Left lobe of liver (tissue), 2 donors: ENCODE measurements around the gene HINFP. TPM values are rescaled to one million over a fixed set of nuclear protein-coding genes. Genes with fewer than 3 reads are reported as not detected.
"Not testable (repeated sequence)": the region's sequence is repeated elsewhere in the genome, so short reads cannot be mapped to it uniquely, and the experiment has no call there.

ENCODE experiments used
- ATAC-seq: fragments of 200-7000 bp; cut with Tn5 transposase; one replicate; pipeline ENCODE4 v1.9.1; 2020; ENCODE audit warnings: mild to moderate bottlenecking, moderate library complexity
- DNase-seq: peaks from one replicate; pipeline ENCODE4 v3.0.0-alpha.2; 2020; ENCODE audit warnings: low spot score
- total RNA-seq: library from RNA; stranded (reverse); gene quantifications from one replicate; pipeline ENCODE4 v1.2.1, GENCODE V29; 2021
- donor health status: DM: no; HTN: no; CAD: no; lungs with moderate emphysema.
- donor health status: DM: no; HTN: yes; CAD: no.

The HINFP gene
- total RNA-seq, 1 donor from 2014 or later: 8.9 TPM

GRCh38 chr11:119153049-119153818 lies 31.9 kb downstream of the HINFP start:
- no peak for DNase-seq
- ATAC-seq: no peak

GRCh38 chr11:119154178-119154577 lies 32.8 kb downstream of the HINFP start:
- no peak for DNase-seq

GRCh38 chr11:119155733-119156492 lies 34.5 kb downstream of the HINFP start:
- no peak for DNase-seq
- ATAC-seq: peak; percentile 33

More at GRCh38 chr11:119154178-119154577, 32.8 kb downstream of the HINFP start:
- ATAC-seq: no peak

DNA sequence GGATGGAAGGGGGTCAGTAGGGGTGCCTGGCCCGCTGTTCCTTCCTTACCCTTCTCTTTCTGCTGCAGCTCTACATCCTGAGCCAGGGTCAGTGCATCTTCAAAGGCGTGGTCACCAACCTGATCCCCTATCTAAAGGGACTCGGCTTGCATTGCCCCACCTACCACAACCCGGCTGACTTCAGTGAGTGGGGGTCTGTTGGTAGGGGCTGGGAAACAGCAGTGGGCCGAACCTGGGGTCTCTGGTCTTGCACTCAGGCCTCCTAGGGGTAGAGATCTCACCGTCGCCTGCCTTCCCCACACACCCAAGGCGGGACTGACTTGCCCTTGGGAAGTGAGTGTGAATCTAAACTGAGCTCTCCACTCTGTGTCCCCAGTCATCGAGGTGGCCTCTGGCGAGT lies 35.1 kb downstream of the HINFP start:
- DNase-seq: no peak
- ATAC-seq: no peak

DNA sequence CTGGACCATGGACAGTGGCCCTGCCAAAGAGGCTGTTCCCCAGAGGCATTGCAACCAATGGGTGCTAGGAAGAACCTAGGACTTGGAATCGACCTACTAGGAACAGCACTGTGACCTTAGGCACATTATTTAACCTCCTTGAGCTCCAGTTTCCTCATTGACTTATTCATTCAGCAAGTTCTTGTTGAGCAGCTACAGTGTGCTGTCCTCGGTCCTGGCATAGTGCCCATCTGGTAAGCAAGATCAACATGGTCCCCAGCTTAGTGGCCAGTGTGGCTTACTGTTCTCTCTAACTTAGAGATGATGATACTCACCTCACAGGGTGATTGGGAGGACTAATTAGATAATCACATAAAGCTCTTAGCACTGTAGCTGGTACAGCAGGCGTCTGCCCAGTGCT lies 35.7 kb downstream of the HINFP start:
- DNase-seq: no peak
- peak; percentile 33 for ATAC-seq

GRCh38 chr11:119158467-119158866 lies 37.1 kb downstream of the HINFP start:
- no peak for DNase-seq

GRCh38 chr11:119160151-119160550 lies 38.8 kb downstream of the HINFP start:
- DNase-seq (no peak), ATAC-seq (no peak)

More at GRCh38 chr11:119158467-119158866, 37.1 kb downstream of the HINFP start:
- ATAC-seq: no peak

DNA sequence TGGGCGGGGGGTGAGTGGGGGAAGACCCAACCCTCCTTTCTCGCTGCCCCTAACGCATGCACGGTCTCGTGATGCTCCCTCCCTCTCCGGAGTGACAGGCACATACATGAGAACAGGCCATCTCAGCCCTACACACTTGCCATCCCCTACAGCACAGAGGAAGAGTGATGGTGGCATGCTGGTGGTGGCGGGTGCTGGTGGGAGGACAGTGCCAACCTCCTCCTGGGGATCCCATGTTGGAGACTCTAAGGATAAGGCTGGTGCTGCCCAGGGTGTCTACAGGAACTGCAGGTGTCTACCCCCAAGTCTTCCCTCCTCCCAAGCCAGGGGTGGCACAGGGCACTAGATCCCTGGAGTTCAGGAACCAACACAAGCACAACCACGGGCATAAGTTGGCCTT lies 40.5 kb downstream of the HINFP start:
- no peak for ATAC-seq
- no peak for DNase-seq

DNA sequence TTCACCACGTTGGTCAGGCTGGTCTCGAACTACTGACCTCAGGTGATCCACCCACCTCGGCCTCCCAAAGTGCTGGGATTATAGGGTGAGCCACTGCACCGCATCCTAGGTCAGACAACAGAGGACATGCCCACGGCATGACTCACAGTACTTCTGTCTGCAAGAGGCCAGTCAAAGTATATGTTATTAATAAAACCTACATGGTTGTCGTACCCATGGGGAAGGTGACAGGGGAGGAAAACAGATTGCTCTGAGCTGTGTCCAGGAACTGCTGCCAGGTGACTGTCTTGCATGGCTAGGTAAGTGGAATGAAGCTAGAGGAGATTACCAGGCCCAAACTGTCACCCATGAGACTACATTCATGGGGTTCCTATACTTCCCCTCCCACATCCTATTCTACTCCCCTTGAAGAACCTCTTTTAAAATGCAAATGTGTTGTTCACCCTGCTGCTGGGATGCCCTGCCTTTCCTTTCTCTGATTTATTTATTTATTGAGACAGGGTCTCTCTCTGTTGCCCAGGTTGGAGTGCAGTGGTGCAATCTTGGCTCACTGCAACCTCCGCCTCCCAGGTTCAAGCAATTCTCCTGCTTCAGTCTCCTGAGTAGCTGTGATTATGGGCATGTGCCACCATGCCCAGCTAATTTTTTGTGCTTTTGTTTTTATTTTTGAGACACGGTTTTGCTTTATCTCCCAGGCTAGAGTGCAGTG lies 45.1 kb downstream of the HINFP start:
- DNase-seq: no peak
- ATAC-seq: no peak

- ATAC-seq, DNase-seq: not testable (repeated sequence)
These were observed 45.7 kb downstream of the HINFP start for GRCh38 chr11:119167077-119167458.

GRCh38 chr11:119167933-119168332 lies 46.6 kb downstream of the HINFP start:
- DNase-seq: no peak
- ATAC-seq: no peak

DNA sequence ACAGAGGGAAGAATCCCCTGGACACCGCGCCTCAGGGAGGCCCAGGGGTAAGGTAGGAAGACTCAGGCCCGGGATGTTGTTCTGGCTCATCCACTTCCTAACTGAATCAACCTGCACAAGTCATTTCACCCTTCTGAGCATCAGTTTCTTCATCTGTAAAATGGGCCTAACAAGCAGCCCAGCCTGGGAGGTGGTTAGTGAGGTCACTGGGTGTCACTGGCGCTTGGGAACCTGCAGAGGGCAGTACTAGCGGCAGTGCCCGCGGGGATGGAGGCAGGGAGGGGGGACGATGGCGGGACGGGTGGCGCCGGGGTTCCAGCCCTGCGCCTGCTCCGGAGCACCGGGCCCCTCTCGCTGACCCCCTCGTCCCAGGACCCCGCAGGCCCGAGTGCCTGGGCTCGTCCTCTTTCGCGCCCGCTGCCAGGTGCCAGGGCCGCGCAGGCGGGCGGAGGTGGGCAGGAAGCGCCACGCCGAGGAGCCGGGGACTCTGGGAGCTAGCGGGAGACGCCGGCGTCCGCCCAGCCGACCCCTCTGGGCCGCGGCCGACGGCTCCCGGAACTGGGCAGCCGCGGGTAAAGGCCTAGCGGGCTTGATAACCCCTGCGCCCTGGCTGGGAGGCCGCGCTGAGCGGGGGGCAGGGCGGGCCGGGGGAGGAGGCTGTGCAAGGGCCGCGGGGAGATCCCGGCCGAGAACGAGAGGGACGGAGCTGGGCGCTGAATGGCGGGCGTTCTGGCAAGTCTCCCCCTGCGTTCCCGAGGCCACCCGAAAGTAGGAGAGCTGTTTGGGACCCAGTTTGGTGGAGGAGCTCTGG lies 47.3 kb downstream of the HINFP start, which contains the start of gene NLRX1:
NLRX1 (plus strand) TSS at position 255 of the 811 bp plus-strand sequence. CDS start 2,679 bp downstream, outside the sequence.
- peak; percentile 97 for ATAC-seq

DNA sequence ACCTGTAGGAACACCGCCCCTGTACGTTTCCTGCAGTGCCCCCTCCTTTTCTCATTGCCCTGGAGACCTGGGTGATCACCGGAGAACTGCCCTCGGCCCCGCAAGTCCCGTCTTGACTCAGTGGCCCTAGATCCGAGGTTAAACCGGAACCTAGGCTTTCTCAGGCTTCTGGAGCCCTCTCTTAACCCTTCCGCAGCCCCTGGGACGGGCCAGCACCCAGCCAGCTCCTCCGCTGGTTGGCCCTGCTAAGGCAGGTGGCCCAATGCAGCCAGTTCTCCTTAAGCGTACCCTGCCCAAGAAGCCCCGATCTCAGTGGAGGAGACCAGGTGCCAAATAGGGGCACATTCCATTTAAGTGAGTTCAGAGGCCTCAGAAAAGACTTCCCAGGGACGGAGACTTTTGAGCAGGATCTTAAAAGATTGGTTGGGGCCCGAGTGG lies 47.9 kb downstream of the HINFP start:
- no peak for DNase-seq
- ATAC-seq: peak; percentile 56

More for the DNA sequence above, 47.3 kb downstream of the HINFP start, which contains the start of gene NLRX1:
- DNase-seq: peak; percentile 87

- no peak for ATAC-seq
- no peak for DNase-seq
These were observed 51.1 kb downstream of the HINFP start for GRCh38 chr11:119172513-119172912.

DNA sequence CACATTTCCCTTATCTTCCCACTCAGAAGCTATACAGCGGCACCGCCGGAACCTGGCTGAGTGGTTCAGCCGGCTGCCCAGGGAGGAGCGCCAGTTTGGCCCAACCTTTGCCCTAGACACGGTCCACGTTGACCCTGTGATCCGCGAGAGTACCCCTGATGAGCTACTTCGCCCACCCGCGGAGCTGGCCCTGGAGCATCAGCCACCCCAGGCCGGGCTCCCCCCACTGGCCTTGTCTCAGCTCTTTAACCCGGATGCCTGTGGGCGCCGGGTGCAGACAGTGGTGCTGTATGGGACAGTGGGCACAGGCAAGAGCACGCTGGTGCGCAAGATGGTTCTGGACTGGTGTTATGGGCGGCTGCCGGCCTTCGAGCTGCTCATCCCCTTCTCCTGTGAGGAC lies 52.1 kb downstream of the HINFP start:
- DNase-seq (no peak), ATAC-seq (no peak)

DNA sequence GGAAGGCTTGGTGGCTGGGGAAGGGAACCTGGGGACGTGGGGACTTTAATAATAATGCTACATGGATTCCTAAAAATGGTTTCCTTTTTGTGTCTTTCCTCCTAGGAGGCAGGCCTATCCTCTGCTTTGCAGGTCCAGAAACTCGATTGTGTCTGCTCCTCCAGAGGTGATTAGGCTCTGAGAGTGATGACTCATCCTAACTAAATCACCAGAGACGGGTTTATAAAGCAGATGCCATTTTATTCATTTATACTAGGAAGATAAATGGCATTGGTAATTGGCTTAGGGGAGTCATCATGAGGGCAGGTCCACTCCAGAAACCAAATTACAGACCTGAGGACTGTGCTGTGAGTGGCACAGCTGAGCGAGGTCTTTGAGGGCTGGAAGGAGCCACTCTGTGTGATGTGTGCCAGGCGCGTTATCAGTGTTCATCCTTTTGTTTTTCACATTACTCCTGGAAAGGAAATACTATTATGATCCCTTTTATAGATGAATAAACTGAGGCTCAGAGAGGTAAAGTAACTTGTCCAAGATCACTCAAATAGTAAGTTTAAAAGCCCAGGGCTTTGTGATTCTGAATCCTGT lies 54.2 kb downstream of the HINFP start:
- ATAC-seq (no peak), DNase-seq (no peak)

DNA sequence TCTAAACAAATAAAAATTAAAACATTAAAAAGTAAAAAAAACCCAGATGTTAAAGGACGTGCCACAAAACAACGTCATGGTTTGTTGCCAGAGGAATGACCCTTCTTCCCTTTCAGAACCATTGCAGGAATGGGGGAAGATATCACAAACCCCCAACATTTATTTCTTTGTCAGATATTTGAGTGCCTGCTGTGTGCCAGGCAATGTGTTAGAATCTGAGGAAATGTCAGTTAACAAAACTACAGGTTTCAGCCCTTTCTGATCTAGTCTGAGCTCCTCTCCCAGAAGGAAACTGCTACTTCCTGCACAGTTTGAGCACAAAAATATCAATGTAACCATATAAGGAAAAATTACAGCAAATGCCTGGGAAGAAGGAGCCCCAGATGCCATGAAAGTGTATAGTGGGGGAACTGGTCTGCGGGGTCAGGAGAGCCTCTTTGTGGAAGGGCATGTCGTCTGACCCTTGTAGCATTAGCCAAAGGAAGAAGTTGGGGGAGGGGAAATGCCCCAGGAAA lies 56.8 kb downstream of the HINFP start:
- ATAC-seq (no peak), DNase-seq (no peak)

DNA sequence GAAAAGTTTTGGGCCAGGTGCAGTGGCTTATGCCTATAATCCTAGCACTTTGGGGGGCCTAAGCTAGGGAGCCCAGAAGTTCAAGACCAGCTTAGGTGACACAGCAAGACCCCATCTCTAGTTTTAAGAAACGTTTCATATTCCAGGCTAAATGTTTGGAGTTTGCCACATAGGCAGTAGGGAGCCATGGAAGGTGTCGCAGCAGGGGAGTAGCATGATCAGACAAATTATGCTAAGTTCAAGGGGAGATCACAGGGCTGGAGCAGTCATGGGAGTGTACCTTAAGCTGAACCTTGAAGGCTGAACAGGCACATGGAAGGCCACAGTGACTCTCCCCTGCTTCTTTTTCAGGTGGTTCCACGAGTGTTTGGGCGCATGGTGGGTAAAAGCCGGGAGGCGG lies 58.0 kb downstream of the HINFP start:
- no peak for DNase-seq
- no peak for ATAC-seq

- peak; percentile 75 for ATAC-seq
- DNase-seq: peak; percentile 65
These were observed 58.6 kb downstream of the HINFP start for GRCh38 chr11:119179983-119180382.
